Suppressor macrophage (primary cell): ENCODE measurements around the gene XAB2.

ENCODE experiments used
- DNase-seq, 4 experiments: peaks; one replicate each; pipeline ENCODE4 v3.0.0-alpha.2; 2020 to 2022

The XAB2 gene

GRCh38 chr19:7575434-7576040, 53.8 kb downstream of the XAB2 start:
- DNase-seq = peak; percentile 25 to 64 (median 48)

- no peak for DNase-seq
Observed at GRCh38 chr19:7570761-7571160, 58.6 kb downstream of the XAB2 start.
